Choroid plexus epithelial cell (primary cell): Measurements from ENCODE around the gene DSC1.

Experiments
- DNase-seq: peaks from one replicate; pipeline ENCODE4 v3.0.0-alpha.2; 2010; ENCODE audit warnings: low read depth
- H3K4me3 ChIP-seq: 2 replicates; pipeline ENCODE4 v1.5.1; 2011; ENCODE audit warnings: low read depth, mild to moderate bottlenecking, control low read depth, low read length, moderate library complexity
- TF ChIP-seq, protein P1 (sequence below): conservative IDR thresholded peaks from 2 replicates; pipeline ENCODE4 v1.5.1; 2011; ENCODE audit warnings: low read depth, mild to moderate bottlenecking, control low read depth, inconsistent platforms, low read length, moderate library complexity

DSC1 gene

DNA sequence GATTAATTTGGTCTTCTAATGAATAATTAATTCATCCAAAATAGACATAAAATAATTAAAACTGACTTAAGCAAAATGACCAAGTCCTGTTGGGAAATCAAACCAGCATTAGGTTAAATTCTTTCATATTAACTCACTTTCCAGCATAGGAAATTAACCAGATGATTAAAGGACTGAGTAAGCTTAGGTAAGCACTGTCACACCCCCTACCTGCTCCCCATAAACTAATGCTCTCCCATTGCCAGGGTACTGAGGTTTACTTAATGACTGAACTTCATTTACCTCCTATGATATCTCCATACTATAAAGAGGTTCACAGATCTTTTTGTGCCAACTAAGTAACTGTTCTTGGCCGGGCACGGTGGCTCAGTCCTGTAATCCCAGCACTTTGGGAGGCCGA is 74.1 kb downstream of the DSC1 start:
- no peak for DNase-seq
- no peak overlapping the region for H3K4me3 ChIP-seq
- TF ChIP-seq, protein P1, sequence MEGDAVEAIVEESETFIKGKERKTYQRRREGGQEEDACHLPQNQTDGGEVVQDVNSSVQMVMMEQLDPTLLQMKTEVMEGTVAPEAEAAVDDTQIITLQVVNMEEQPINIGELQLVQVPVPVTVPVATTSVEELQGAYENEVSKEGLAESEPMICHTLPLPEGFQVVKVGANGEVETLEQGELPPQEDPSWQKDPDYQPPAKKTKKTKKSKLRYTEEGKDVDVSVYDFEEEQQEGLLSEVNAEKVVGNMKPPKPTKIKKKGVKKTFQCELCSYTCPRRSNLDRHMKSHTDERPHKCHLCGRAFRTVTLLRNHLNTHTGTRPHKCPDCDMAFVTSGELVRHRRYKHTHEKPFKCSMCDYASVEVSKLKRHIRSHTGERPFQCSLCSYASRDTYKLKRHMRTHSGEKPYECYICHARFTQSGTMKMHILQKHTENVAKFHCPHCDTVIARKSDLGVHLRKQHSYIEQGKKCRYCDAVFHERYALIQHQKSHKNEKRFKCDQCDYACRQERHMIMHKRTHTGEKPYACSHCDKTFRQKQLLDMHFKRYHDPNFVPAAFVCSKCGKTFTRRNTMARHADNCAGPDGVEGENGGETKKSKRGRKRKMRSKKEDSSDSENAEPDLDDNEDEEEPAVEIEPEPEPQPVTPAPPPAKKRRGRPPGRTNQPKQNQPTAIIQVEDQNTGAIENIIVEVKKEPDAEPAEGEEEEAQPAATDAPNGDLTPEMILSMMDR, result no peak

- no peak for DNase-seq
- TF ChIP-seq, protein P1, result no peak
- no peak overlapping the region for H3K4me3 ChIP-seq
Observed at GRCh38 chr18:31079973-31080372, 82.7 kb downstream of the DSC1 start.
